Natural killer cell (primary cell): ENCODE measurements around the gene PALM. TPM values are rescaled to one million over a fixed set of nuclear protein-coding genes. Genes with fewer than 3 reads are reported as not detected.

ENCODE experiments used
- ATAC-seq, 3 donors: fragments of 150-1000 bp in 2 of 3; fragments of 200-7000 bp in 1 of 3; cut with Tn5 transposase; 1 replicate in 1 of 3; 2 replicates in 2 of 3; pipeline ENCODE4 v1.10.0; 2021; ENCODE audit warnings: mild to moderate bottlenecking in 2 of 3, moderate library complexity in 2 of 3
- DNase-seq, 2 donors: peaks; one replicate each; pipeline versions ENCODE4 v3.0.0 to v3.0.0-alpha.2; 2013 to 2021; ENCODE audit warnings: mixed read lengths in 1 of 2
- H3K27ac ChIP-seq: one replicate; pipeline ENCODE4 v1.5.1; 2013; ENCODE audit warnings: mild to moderate bottlenecking, low read length
- H3K27me3 ChIP-seq: one replicate; pipeline ENCODE4 v1.6.1; 2013; ENCODE audit warnings: low read length; ENCODE audit not compliant: control insufficient read depth, insufficient read depth
- H3K36me3 ChIP-seq: one replicate; pipeline ENCODE4 v1.6.1; 2013; ENCODE audit warnings: low read length; ENCODE audit not compliant: control insufficient read depth, insufficient read depth
- H3K4me1 ChIP-seq: one replicate; pipeline ENCODE4 v1.6.1; 2013; ENCODE audit warnings: low read length; ENCODE audit not compliant: control insufficient read depth, insufficient read depth
- H3K4me3 ChIP-seq: one replicate; pipeline ENCODE4 v1.5.1; 2013; ENCODE audit warnings: low read length
- H3K9me3 ChIP-seq: one replicate; pipeline ENCODE4 v1.6.1; 2013; ENCODE audit warnings: low read length; ENCODE audit not compliant: control insufficient read depth, insufficient read depth
- H3K27ac Mint-ChIP-seq, 2 donors: one replicate each; pipeline ENCODE4 v1.8.0; 2022; ENCODE audit warnings: mild to moderate bottlenecking in 2 of 2, mixed read lengths in 2 of 2, moderate library complexity in 1 of 2
- H3K27me3 Mint-ChIP-seq, 2 donors: one replicate each; pipeline ENCODE4 v1.8.0; 2022; ENCODE audit warnings: low read depth in 2 of 2, mixed read lengths in 2 of 2
- H3K36me3 Mint-ChIP-seq: one replicate; pipeline ENCODE4 v1.8.0; 2022; ENCODE audit warnings: mixed read lengths
- H3K4me1 Mint-ChIP-seq, 2 donors: one replicate each; pipeline ENCODE4 v1.8.0; 2022; ENCODE audit warnings: mixed read lengths in 2 of 2
- H3K4me3 Mint-ChIP-seq: one replicate; pipeline ENCODE4 v1.8.0; 2022; ENCODE audit warnings: mild to moderate bottlenecking, moderate library complexity, mixed read lengths
- H3K9me3 Mint-ChIP-seq, 2 donors: one replicate each; pipeline ENCODE4 v1.8.0; 2022; ENCODE audit warnings: mixed read lengths in 2 of 2
- CTCF ChIP-seq: fragments of 200-600 bp; IDR thresholded peaks from one replicate; pipeline ENCODE4 v1.8.0; 2022; ENCODE audit warnings: antibody characterized with exemption
- WGBS: methylation state at CpG from one replicate; pipeline ENCODE4 v1.1.7; 2013; ENCODE audit warnings: missing lambda C conversion rate; ENCODE audit not compliant: insufficient coverage; 5-methylcytosine and 5-hydroxymethylcytosine counted together
- intact Hi-C: fragments of 100-400 bp; cut with micrococcal nuclease; formaldehyde crosslinking; loops from one replicate; pipeline ENCODE4 v1.14.2; 2022
- total RNA-seq, 4 donors: library from RNA; stranded (reverse); fragments of 120-200 nt in 1 of 4; gene quantifications; one replicate each; pipeline versions ENCODE4 v1.2.3 to v1.2.4, GENCODE V29; 2013 to 2022

PALM gene
- total RNA-seq, 3 donors from 2014 or later (not counting 1 experiment from before 2014, with no cell fraction given) = 0.59 to 1.0 TPM; not detected in 1

- ATAC-seq (no peak), DNase-seq (no peak)
- no peaks in the 10 kb centered on the region for H3K9me3 ChIP-seq
- Mint-ChIP-seq H3K27ac (no peak overlapping the region), H3K27me3 (no peaks in the 10 kb centered on the region), H3K4me1 (no peaks in the 10 kb centered on the region), H3K4me3 (no peak overlapping the region), H3K9me3 (no peaks in the 10 kb centered on the region), H3K36me3 (no peaks in the 10 kb centered on the region)
- H3K27me3 ChIP-seq = no peaks in the 10 kb centered on the region
- 74% methylated on average over 29 of the region's 30 CpGs for WGBS
- H3K27ac ChIP-seq = no peak overlapping the region
- no peak overlapping the region for H3K4me3 ChIP-seq
- intact Hi-C loops = no loop called here
- no peaks in the 10 kb centered on the region for H3K36me3 ChIP-seq
- no peak for TF ChIP-seq CTCF
- no peaks in the 10 kb centered on the region for H3K4me1 ChIP-seq
These were observed 74.3 kb downstream of the PALM start for GRCh38 chr19:782878-783668.

- TF ChIP-seq CTCF = no peak
- H3K27me3 ChIP-seq = no peaks in the 10 kb centered on the region
- no peaks in the 10 kb centered on the region for H3K36me3 ChIP-seq
- H3K4me1 ChIP-seq = peaks cover 4% of the 10 kb centered on the region
- no peak overlapping the region for H3K4me3 ChIP-seq
- Mint-ChIP-seq H3K9me3 (no peaks in the 10 kb centered on the region), H3K36me3 (no peaks in the 10 kb centered on the region), H3K4me3 (no peak overlapping the region), H3K4me1 (peaks cover 0 to 8% of the 10 kb centered on the region in 2 donors), H3K27ac (no peak overlapping the region), H3K27me3 (no peaks in the 10 kb centered on the region)
- no peak for DNase-seq
- ATAC-seq = no peak
- intact Hi-C loops = no loop called here
- H3K9me3 ChIP-seq = no peaks in the 10 kb centered on the region
- 89% methylated on average over 13 of the region's 13 CpGs for WGBS
- no peak overlapping the region for H3K27ac ChIP-seq
These were observed 75.8 kb downstream of the PALM start for GRCh38 chr19:784541-784940.

GRCh38 chr19:787536-787935 is 78.8 kb downstream of the PALM start:
- no peaks in the 10 kb centered on the region for H3K36me3 Mint-ChIP-seq

More at GRCh38 chr19:787536-787935, 78.8 kb downstream of the PALM start:
- H3K27ac ChIP-seq = no peak overlapping the region
- Mint-ChIP-seq H3K4me1 (peaks cover 0 to 8% of the 10 kb centered on the region in 2 donors), H3K4me3 (no peak overlapping the region), H3K27ac (no peak overlapping the region), H3K27me3 (no peaks in the 10 kb centered on the region), H3K9me3 (no peaks in the 10 kb centered on the region)
- no peaks in the 10 kb centered on the region for H3K9me3 ChIP-seq
- no peaks in the 10 kb centered on the region for H3K36me3 ChIP-seq
- 93% methylated on average over 16 of the region's 16 CpGs for WGBS
- ATAC-seq = no peak
- intact Hi-C loops = no loop called here
- H3K4me1 ChIP-seq = peaks cover 4% of the 10 kb centered on the region
- no peak overlapping the region for H3K4me3 ChIP-seq
- no peak for DNase-seq
- no peak for TF ChIP-seq CTCF
- H3K27me3 ChIP-seq = no peaks in the 10 kb centered on the region
